GM23338 (cell line): ENCODE measurements around the gene B4GALT7. TPM values are rescaled to one million over a fixed set of nuclear protein-coding genes. Genes with fewer than 3 reads are reported as not detected.

Experiments
- ATAC-seq: fragments of 200-7000 bp; cut with Tn5 transposase; 3 replicates; pipeline ENCODE4 v1.9.1; 2020
- DNase-seq: peaks from one replicate; pipeline ENCODE4 v3.0.0-alpha.2; 2015; ENCODE audit warnings: low spot score
- H2AFZ ChIP-seq: fragments of 200-600 bp; sonication (generic); 2 replicates; pipeline ENCODE4 v1.8.0; 2016; ENCODE audit warnings: antibody characterized with exemption, mild to moderate bottlenecking, moderate library complexity
- H3F3A ChIP-seq: fragments of 200-600 bp; sonication (generic); replicated peaks from 2 replicates; pipeline ENCODE4 v1.8.0; 2017; ENCODE audit warnings: antibody characterized with exemption, mixed run types, low read depth
- H3K27ac ChIP-seq: fragments of 200-600 bp; sonication (generic); 2 replicates; pipeline ENCODE4 v1.6.1; 2016; ENCODE audit warnings: low read depth
- H3K27me3 ChIP-seq: fragments of 200-600 bp; sonication (generic); 2 replicates; pipeline ENCODE4 v1.8.0; 2016; ENCODE audit warnings: mild to moderate bottlenecking, mixed run types, moderate library complexity; ENCODE audit not compliant: insufficient read depth
- H3K36me3 ChIP-seq: fragments of 200-600 bp; sonication (generic); 2 replicates; pipeline ENCODE4 v1.8.0; 2016; ENCODE audit warnings: mild to moderate bottlenecking; ENCODE audit not compliant: insufficient read depth
- H3K4me1 ChIP-seq: fragments of 200-600 bp; sonication (generic); 2 replicates; pipeline ENCODE4 v1.8.0; 2016; ENCODE audit warnings: mild to moderate bottlenecking, moderate library complexity; ENCODE audit not compliant: insufficient read depth
- H3K4me2 ChIP-seq: fragments of 200-600 bp; sonication (generic); 2 replicates; pipeline ENCODE4 v1.7.1; 2017; ENCODE audit warnings: mixed run types
- H3K4me3 ChIP-seq: fragments of 200-600 bp; sonication (generic); 2 replicates; pipeline ENCODE4 v1.6.1; 2016; ENCODE audit warnings: mixed run types
- H3K79me2 ChIP-seq: fragments of 200-600 bp; sonication (generic); replicated peaks from 2 replicates; pipeline ENCODE4 v1.8.0; 2017; ENCODE audit warnings: mild to moderate bottlenecking; ENCODE audit not compliant: insufficient read depth
- H3K9me2 ChIP-seq: fragments of 200-600 bp; sonication (generic); 2 replicates; pipeline ENCODE4 v1.8.0; 2017; ENCODE audit not compliant: insufficient read depth
- H4K20me1 ChIP-seq: fragments of 200-600 bp; sonication (generic); replicated peaks from 2 replicates; pipeline ENCODE4 v1.8.0; 2017; ENCODE audit warnings: mild to moderate bottlenecking; ENCODE audit not compliant: insufficient read depth
- H3K27ac Mint-ChIP-seq: 2 replicates; pipeline ENCODE4 v1.8.0; 2020; ENCODE audit warnings: inconsistent platforms, mild to moderate bottlenecking, moderate library complexity, mixed read lengths
- H3K27me3 Mint-ChIP-seq: 3 replicates; pipeline ENCODE4 v1.8.0; 2022; ENCODE audit warnings: low read depth, mild to moderate bottlenecking, moderate library complexity, mixed read lengths, inconsistent platforms; ENCODE audit not compliant: insufficient read depth, poor library complexity
- H3K36me3 Mint-ChIP-seq: 3 replicates; pipeline ENCODE4 v1.8.0; 2021; ENCODE audit warnings: low read depth, mild to moderate bottlenecking, inconsistent platforms, moderate library complexity, mixed read lengths
- H3K4me1 Mint-ChIP-seq: 3 replicates; pipeline ENCODE4 v1.8.0; 2020; ENCODE audit warnings: mild to moderate bottlenecking, inconsistent platforms, mixed read lengths
- H3K4me3 Mint-ChIP-seq: 3 replicates; pipeline ENCODE4 v1.8.0; 2021; ENCODE audit warnings: moderate library complexity, mild to moderate bottlenecking, inconsistent platforms, mixed read lengths
- H3K9me3 Mint-ChIP-seq: 3 replicates; pipeline ENCODE4 v1.8.0; 2020; ENCODE audit warnings: moderate library complexity, mild to moderate bottlenecking, inconsistent platforms, mixed read lengths
- CREB1 ChIP-seq: fragments of 250-450 bp; sonication (Bioruptor Pico); IDR thresholded peaks from 2 replicates; pipeline ENCODE4 v1.5.0; 2020; ENCODE audit warnings: low read depth, mild to moderate bottlenecking, moderate library complexity
- EZH2 ChIP-seq: fragments of 200-600 bp; sonication (generic); IDR thresholded peaks from one replicate; pipeline ENCODE4 v1.8.0; 2017; ENCODE audit warnings: antibody characterized with exemption, mild to moderate bottlenecking, low read depth; ENCODE audit not compliant: unreplicated experiment
- POLR2AphosphoS5 ChIP-seq: IDR thresholded peaks from 2 replicates; pipeline ENCODE4 v1.6.1; 2016; ENCODE audit warnings: antibody characterized with exemption, low read depth
- STAT1 ChIP-seq: IDR thresholded peaks from one replicate; pipeline ENCODE4 v1.6.1; 2016; ENCODE audit warnings: antibody characterized with exemption; ENCODE audit not compliant: unreplicated experiment
- ZNF114 ChIP-seq: fragments of 250-450 bp; sonication (Bioruptor Pico); IDR thresholded peaks from 2 replicates; pipeline ENCODE4 v1.5.0; 2020; ENCODE audit warnings: mild to moderate bottlenecking, moderate library complexity
- ZNF331 ChIP-seq: fragments of 250-450 bp; sonication (Bioruptor Pico); IDR thresholded peaks from 2 replicates; pipeline ENCODE4 v1.5.0; 2020; ENCODE audit warnings: low read depth, mild to moderate bottlenecking, moderate library complexity
- polyA plus RNA-seq: library from polyadenylated mRNA; unstranded; fragments of >200 nt; fragmentation: Nextera tagmentation; extraction: Ambion mirVana; gene quantifications from 2 replicates; pipeline ENCODE4 v1.2.1, GENCODE V29; 2016
- total RNA-seq: library from RNA; depleted of rRNA; stranded (reverse); fragments of >200 nt; shearing (Covaris generic); gene quantifications from 2 replicates; pipeline ENCODE4 v1.2.3, GENCODE V29; 2014
- TF ChIP-seq, protein P1 (sequence below): fragments of 250-450 bp; sonication (Bioruptor Pico); IDR thresholded peaks from 2 replicates; pipeline ENCODE4 v1.5.0; 2020; ENCODE audit warnings: mild to moderate bottlenecking, moderate library complexity

Gene B4GALT7
- total and polyA plus RNA-seq, 2 experiments from 2014 or later, result 10.0 to 23.3 TPM

DNA sequence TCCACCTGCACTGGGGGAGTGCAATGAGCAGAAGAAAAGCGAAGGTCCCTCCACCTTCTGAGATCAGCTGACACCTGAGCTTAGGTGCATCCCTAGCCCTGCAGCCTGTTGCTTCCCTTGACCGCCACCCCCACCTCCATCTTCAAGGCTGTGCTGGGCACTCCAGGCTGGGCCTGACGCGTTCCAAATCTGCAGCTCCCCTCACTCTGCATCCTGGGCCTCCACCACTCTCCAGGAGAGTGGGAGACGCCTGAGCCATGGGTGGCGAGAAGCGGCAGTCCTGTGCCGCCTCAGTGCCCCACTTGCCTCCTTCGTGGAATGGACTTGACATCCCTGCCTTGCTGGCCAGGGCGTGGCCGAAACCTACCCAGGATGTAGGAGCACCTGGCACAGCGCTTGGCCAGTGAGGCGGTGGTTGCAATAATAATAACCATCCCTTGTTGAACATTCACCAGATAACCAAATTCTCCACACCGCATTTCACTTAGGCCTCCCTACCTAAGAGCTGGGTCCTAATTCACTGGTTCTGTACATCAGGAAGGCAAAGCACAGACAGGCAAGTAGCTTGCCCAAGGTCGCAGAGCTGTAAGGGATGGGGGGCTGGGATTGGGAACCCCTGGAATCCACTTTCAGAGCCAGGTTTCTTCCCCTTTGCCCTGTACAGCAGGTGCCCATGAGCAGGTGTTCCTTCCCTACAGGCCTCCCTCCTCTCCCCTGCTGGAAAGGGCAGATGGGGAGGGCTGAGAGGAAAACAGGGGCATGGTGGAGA, 11.7 kb downstream of the B4GALT7 start:
- Mint-ChIP-seq H3K4me3 (no peak overlapping the region), H3K4me1 (peaks cover 17% of the 10 kb centered on the region), H3K36me3 (peaks cover 3% of the 10 kb centered on the region; the same call in 1 of the 3 replicates), H3K27ac (no peak overlapping the region), H3K9me3 (peaks cover 2% of the 10 kb centered on the region; the same call in 1 of the 3 replicates), H3K27me3 (peaks cover 17% of the 10 kb centered on the region)
- no peak overlapping the region for H2AFZ ChIP-seq
- H3K27ac ChIP-seq, result no peak overlapping the region
- no peak overlapping the region for H3K4me3 ChIP-seq
- no peak overlapping the region for H3K4me2 ChIP-seq
- no peaks in the 10 kb centered on the region for H3K27me3 ChIP-seq
- H3K9me2 ChIP-seq, result no peaks in the 10 kb centered on the region
- DNase-seq (no peak), ATAC-seq (no peak)
- H3K79me2 ChIP-seq, result no peaks in the 10 kb centered on the region
- H4K20me1 ChIP-seq, result no peaks in the 10 kb centered on the region; the same call in 1 of the 2 replicates
- TF ChIP-seq ZNF114 (CRISPR knock-in tag), result no peak
- no peak for TF ChIP-seq EZH2
- TF ChIP-seq STAT1, result no peak
- TF ChIP-seq CREB1 (CRISPR knock-in tag), result no peak
- TF ChIP-seq POLR2AphosphoS5, result no peak
- TF ChIP-seq, protein P1, sequence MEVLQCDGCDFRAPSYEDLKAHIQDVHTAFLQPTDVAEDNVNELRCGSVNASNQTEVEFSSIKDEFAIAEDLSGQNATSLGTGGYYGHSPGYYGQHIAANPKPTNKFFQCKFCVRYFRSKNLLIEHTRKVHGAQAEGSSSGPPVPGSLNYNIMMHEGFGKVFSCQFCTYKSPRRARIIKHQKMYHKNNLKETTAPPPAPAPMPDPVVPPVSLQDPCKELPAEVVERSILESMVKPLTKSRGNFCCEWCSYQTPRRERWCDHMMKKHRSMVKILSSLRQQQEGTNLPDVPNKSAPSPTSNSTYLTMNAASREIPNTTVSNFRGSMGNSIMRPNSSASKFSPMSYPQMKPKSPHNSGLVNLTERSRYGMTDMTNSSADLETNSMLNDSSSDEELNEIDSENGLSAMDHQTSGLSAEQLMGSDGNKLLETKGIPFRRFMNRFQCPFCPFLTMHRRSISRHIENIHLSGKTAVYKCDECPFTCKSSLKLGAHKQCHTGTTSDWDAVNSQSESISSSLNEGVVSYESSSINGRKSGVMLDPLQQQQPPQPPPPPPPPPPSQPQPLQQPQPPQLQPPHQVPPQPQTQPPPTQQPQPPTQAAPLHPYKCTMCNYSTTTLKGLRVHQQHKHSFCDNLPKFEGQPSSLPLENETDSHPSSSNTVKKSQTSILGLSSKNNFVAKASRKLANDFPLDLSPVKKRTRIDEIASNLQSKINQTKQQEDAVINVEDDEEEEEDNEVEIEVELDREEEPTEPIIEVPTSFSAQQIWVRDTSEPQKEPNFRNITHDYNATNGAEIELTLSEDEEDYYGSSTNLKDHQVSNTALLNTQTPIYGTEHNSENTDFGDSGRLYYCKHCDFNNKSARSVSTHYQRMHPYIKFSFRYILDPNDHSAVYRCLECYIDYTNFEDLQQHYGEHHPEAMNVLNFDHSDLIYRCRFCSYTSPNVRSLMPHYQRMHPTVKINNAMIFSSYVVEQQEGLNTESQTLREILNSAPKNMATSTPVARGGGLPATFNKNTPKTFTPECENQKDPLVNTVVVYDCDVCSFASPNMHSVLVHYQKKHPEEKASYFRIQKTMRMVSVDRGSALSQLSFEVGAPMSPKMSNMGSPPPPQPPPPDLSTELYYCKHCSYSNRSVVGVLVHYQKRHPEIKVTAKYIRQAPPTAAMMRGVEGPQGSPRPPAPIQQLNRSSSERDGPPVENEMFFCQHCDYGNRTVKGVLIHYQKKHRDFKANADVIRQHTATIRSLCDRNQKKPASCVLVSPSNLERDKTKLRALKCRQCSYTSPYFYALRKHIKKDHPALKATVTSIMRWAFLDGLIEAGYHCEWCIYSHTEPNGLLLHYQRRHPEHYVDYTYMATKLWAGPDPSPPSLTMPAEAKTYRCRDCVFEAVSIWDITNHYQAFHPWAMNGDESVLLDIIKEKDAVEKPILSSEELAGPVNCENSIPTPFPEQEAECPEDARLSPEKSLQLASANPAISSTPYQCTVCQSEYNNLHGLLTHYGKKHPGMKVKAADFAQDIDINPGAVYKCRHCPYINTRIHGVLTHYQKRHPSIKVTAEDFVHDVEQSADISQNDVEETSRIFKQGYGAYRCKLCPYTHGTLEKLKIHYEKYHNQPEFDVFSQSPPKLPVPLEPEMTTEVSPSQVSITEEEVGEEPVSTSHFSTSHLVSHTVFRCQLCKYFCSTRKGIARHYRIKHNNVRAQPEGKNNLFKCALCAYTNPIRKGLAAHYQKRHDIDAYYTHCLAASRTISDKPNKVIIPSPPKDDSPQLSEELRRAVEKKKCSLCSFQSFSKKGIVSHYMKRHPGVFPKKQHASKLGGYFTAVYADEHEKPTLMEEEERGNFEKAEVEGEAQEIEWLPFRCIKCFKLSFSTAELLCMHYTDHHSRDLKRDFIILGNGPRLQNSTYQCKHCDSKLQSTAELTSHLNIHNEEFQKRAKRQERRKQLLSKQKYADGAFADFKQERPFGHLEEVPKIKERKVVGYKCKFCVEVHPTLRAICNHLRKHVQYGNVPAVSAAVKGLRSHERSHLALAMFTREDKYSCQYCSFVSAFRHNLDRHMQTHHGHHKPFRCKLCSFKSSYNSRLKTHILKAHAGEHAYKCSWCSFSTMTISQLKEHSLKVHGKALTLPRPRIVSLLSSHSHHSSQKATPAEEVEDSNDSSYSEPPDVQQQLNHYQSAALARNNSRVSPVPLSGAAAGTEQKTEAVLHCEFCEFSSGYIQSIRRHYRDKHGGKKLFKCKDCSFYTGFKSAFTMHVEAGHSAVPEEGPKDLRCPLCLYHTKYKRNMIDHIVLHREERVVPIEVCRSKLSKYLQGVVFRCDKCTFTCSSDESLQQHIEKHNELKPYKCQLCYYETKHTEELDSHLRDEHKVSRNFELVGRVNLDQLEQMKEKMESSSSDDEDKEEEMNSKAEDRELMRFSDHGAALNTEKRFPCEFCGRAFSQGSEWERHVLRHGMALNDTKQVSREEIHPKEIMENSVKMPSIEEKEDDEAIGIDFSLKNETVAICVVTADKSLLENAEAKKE (CRISPR knock-in tag), result no peak
- TF ChIP-seq ZNF331 (CRISPR knock-in tag), result no peak
- no peaks in the 10 kb centered on the region for H3K36me3 ChIP-seq
- no peaks in the 10 kb centered on the region for H3F3A ChIP-seq
- H3K4me1 ChIP-seq, result peaks cover 9% of the 10 kb centered on the region
